NCI-H524 (cell line): Measurements from ENCODE around the gene NALCN.
"Not testable (repeated sequence)": the region's sequence is repeated elsewhere in the genome, so short reads cannot be mapped to it uniquely, and the experiment has no call there.

Experiments
- DNase-seq, 2 experiments: peaks; one replicate each; lab custom pipeline; 2025; lab: John Stamatoyannopoulos, UW

The NALCN gene

DNA sequence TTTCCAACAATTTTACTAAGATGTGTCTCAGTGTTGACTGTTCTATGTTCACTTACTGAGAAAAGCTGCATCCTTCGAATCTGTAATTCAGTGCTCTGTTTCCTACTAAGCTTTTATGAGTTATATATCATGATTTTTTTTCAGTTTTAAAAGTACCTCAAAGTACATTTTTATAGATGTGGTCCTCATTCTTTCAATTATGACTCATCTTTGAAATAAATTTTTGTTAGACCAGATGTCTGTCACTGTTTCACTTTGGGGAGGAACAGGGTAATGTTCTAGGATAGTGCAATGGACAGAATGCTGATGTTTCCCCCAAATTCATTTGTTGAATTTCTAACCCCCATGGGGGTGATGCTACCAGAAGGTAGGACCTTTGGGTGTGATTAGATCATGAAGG is 74.8 kb downstream of the NALCN start:
- no peak for DNase-seq

DNA sequence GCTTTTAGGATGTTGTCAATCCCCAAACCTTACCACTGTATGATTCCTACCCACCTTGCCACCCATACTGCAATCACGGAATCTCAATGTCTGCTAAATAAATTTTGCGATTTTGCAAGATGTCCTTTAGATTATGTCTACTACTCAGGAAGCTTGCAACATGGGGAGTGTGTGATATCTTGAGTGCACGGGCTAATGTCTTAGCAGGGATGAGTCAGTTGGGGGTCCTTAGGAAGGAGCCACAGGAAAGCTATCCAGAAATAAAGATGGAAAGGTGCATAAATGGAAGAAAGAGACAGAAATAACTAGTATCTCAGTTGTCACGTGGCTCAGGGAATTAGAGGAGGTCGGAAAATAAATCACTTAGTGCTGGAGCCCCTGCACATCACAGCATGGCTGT is 77.1 kb downstream of the NALCN start:
- no peak for DNase-seq

DNA sequence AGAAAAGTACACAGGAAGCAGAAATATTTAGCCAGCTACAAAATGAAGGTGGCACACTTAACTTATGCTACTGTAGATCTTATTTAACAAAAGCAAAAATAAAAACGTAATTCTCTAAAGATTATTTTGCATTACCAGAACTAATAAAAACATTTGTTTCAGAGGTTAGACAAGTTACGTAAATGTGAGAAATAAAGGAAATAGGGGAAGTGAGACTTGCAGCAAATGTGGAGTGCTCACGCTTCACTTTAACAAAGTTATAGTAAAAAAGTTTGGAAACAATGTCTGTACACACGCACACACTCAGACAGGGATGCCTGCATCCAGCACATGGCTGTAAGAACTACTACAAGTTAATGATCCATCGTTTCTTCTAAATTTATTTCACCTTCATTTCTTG is 83.7 kb downstream of the NALCN start:
- no peak for DNase-seq

DNA sequence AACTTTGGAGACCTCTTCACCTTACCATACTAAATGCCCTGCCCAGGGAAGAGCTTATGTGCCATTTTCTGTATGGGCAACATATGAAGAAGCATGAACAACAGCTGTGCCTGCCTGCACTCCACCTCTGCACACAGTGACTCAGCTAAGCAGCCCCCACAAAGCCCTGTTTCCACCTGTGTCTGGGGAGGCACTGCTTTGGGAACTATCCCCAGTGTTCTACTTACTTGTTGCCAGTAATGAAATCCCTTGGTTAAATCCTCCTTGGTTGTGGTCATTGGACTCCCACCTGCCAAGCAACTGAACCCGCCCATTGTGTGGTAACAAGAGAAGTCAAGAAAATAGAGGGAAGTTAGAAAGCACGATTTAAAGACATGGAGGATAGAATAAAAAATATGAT is 84.6 kb downstream of the NALCN start:
- DNase-seq, result no peak

DNA sequence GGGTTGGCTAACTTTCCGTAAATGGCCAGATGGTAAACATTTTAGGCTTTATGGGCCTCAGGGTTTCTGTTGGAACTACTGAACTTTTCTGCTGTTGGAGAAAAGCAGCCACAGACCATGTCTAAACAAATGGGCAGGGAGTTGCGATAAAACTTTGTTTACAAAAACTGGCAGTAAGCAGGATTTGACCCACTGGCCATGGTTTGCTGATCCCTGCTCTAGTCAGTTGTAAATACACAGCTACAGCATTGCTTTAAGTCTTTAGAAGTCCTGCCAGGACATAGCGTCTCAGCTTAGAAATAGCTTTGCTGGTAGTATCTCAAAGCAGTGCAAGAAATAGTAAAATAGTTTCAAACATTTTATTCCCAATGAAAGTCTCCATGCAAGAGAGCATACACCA is 88.4 kb downstream of the NALCN start:
- DNase-seq, result no peak

DNA sequence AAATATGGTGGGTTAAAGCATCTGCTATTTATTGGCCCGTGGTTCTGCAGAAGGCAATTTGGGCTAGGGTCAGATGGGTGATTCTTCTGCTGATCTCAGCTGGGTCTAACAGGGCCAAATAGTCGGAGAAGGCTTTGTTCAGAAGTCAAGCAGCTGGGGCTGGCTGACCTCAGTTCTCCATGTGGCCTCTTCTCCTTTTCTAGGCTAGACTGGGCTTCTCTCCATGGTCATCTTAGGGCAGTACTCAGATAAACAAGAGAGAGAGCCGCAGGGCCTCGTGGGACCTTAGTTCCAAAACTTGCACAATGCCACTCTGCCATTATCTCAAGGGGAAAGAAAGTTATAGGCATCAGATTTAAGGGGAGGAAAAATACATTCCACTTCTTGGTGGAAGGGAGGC is 89.6 kb downstream of the NALCN start:
- DNase-seq, result no peak

DNA sequence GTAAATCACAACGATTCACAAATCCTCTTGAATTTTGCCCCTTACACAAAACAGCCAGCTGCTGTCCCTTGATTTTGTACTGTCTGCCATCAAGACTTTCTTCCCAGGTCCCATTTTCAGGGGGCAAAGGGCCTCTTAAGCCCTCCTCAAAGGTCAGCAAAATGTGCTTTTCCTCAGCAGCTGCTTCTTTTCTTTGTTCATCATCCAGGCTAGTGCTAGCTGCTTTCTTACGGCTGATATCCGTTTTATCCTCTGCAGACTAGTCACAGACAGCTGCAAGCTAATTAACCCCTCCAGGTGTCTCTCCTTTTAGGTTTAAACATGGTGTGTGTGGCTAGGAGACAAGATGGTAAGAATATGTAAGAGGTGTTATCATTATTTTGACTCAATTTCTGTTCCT is 90.9 kb downstream of the NALCN start:
- DNase-seq, result peak; percentile 74 to 88

DNA sequence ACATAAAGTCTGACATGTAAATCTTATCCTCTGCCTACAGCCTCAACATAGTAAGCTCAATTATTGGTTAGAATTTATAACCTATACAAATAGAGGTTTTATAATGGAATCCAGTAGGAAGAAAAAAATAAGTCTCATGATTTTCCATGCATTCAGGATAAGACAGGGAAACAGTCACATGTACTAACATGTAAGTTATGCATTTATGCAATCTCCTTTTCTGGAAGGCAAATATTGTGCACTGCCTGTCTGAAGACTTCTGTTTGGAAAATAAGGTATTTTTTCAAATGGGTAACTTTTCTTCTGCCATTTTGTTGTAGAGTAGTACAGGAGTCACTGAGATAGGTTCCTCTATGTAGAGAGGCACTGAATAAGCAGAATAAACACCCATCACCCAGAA is 92.7 kb downstream of the NALCN start:
- DNase-seq, result no peak

DNA sequence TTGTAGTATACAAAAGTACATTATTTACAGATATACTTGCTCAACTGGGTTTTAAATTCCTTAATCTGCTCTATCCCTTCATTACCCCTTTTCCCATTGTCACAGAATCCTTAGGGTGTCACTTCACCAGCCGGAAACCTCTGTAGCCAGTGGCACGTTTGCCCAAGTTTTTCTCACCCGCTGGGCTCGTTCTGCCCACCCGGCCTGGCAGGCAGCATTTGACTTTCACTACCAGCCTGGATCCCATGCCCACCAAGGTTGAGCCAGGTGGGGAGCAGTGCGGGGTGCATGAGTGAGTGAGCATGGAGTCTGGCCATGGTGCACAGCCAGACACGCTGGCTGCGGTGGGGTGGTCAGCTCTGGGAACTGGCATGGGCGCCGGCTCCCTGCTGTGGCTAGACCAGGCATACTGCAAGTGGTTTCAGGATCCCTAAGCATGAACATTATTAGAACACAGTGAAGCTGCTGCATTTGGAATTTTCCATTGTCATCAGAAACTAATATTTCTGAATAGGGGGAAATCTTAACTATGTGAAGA is 98.3 kb downstream of the NALCN start:
- no peak for DNase-seq

DNA sequence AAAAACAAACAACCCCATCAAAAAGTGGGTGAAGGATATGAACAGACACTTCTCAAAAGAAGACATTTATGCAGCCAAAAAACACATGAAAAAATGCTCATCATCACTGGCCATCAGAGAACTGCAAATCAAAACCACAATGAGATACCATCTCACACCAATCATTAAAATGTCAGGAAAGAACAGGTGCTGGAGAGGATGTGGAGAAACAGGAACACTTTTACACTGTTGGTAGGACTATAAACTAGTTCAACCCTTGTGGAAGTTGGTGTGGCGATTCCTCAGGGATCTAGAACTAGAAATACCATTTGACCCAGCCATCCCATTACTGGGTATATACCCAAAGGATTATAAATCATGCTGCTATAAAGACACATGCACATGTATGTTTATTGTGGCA is 102.8 kb downstream of the NALCN start:
- not testable (repeated sequence) for DNase-seq

DNA sequence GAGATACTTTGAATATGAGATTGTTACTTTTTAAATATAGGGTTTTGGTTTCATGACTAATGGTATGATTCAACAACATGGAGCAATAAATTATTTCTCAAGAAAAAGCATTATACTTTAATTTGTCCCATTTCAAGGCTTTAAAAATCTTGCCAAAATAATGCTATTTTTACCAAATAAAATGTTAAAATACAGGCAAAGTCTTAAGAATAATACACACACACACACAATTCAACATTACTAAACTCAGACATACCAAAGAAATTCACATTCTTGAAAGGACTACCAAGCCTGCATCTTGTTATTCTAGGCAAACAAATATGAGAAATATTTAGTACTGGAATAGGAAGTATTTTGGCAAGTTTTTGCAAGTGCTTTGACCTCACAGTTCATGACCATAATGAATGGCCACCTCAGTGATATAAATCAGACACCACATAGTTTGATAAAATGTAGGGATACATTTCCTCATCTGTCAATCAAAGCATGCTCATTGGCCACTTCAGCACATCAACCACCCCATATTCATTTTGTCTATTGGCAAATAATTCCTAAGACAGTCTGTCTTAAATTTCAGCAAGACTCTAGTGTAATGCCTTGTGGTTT is 107.2 kb downstream of the NALCN start:
- no peak for DNase-seq

DNA sequence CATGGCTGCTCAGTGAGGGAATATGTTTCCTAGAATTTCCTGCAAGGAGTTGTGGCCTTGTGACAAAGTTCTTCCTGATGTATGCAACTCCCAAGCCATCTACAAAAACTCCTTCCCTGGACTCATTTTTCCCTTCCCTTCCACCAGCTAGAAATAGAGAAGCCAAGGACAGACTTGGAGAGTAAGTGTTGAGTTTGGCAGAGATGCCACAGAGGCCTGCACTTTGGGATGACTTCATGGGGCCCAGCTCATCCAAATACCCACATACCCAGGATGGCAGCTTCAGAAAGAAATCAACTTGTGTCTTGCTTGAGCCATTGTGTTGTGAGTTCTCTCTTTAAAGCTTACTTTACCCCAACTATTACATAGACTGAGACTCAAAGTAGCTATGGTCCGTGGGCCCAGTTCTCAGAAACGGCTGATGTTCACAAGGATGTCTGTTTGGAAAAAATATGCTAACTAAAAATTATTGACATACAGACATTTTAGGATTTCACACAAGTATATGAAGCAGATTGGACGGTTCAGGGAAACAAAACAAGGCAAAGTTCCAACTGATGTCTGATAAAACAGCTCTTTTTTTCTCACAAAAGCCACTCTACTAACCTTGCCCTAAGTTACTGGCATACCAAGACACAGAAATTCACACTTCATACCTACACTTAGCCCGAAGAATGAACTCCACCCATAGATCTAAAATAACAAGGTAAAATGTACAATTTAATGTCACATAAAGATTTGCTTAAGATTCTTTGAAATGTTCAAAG is 107.9 kb downstream of the NALCN start:
- DNase-seq, result no peak

DNA sequence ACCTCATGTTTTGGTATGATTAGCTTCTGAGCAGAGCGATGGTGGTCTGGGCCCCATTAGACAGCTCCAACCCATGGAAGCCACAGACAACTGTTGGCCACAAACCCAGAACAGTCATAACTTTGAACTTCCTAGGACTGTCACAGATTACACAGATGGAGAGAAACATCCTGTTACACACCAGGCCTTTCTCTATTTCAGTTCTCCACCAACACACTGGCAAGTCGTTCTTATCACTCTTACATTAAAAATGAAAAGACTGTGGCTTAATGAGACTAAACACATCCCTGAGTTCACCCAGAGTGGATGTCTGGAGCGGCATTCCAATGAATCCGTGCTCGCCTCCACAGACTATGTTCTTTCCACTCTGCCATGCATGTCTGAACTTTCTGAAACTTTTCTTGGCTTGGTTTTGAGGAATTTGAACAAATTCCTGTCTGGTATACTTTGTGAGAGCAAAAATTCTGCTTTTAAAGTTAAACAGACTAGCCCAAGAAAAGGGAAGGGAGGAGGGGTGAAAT is 109.1 kb downstream of the NALCN start:
- DNase-seq, result no peak

DNA sequence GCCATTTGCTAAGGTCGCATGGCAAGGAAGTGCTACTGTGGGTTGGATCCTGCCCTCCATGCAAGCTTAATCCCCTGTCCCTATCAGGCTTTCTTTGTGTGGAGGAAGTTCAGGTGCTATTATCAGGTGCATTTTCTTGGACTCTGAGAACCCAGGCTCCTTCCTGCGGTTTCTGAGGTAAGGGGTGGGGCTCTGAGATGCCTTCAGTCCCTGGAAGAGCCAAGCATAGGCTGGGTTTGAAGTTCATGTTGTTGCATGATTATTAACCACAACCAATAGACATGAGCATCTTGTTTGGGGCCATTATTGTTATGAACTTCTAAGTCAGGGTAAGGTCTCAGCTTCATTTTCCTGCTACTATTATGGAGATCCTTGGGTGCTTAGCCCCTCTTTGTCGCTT is 109.5 kb downstream of the NALCN start:
- no peak for DNase-seq

DNA sequence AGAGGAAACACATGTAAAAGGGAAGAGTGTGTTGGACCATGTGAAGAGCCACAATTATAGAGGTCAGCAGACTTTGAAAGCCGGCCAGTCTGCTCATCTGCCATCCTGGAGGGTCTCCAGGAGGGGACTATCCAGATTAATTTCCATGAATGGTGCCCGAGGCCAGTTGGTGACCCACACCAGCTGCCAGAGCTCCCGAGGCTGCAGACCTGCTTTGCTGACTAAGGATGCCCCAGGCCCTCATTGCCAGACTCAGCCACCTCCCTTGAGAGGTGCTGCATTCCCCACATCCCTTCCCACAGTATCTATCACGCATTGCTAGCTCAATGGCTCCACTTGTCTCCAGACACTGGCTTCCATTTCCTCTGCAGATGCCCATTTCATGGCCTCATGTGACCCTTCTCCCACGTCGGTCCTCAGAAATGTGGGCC is 110.3 kb downstream of the NALCN start:
- DNase-seq, result no peak

DNA sequence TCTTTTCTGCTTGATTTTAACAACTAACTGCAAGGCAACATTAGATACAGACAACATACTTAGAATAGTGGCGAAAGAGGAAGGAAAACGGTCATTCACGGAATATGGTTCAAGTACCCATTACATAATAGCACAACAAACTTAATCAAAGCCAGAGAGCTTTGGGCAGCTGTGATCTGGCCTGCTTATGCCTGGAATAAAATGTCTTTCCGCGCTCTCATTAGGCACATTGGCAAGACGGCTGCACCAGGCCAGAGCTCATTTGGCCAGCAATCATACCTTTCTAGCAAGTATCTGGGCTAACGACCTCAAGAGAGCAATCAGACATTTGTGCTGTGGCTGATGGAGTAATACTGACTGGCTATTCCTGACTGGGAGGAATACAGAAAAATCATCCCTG is 112.8 kb downstream of the NALCN start:
- DNase-seq, result no peak

DNA sequence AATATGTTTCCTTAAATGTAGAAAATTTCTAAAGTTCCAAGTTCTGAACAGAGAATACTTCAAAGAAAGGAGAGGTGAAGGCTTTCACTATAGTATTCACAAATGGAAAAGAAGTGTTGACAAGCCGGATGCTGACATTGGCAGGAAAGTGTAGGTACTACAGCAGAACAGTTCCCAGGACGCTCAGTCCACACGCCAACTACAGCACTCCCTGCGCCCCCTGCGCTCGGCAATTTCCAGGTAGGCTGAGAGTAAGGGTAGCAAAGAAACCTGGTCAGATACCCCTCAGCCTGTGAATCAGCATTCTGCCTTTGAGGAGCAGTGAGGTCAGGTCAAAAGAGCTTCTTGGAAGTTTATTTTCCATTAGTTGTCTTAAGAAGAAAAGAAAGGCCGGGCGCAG is 115.3 kb downstream of the NALCN start:
- no peak for DNase-seq

DNA sequence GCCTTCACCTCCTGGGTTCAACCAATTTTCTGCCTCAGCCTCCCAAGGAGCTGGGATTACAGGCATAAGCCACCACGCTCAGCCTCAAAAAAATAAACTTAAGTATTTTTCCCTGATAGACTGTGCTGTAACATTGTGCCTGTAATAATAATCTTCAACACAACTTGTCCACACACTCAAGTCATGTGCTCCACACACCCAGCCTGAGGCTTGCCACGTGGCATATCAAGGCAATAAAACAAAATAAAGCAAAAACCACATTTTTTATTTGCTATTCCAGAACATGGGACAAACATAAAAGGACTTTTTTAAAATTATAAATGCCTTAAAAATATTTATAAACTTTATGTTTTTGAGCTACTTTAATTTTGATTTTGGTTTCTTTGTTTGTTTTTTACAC is 115.8 kb downstream of the NALCN start:
- DNase-seq, result no peak

DNA sequence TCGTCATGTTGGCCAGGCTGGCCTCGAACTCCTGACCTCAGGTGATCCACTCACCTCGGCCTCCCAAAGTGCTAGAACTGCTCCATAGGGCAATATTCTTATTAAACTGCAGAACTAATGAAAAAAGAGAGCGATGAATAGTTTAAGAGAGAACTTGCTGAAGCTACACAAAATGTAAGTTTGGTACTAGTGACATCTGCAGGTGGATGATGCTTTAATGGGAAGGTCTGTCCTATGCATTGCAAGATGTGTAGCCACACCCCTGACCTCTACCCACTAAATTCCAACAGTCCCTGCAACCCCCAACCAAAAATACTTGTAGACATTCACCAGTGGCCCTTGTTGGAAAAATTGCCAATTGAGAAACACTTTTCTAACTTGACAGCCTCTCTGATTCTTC is 117.8 kb downstream of the NALCN start:
- peak in 1 of 2 experiments; percentile 23 for DNase-seq

DNA sequence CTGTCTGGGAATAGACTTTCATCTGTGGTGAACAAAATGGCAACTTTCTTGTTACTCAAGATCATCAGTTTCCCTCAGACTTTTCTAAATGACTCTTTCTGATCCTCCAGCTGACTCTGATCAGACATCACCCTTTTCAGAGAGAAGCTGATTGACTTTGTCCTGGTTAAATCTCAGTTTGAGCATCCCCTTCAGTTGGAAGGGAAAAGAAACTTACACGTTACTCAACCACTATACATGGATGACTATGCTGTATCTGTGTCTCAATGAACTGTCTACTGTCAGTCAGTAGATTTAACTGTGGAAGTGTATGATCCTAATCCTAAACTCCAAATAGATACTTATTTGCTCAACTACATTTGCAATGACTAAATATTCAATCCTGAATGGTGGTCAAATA is 118.5 kb downstream of the NALCN start:
- no peak for DNase-seq

DNA sequence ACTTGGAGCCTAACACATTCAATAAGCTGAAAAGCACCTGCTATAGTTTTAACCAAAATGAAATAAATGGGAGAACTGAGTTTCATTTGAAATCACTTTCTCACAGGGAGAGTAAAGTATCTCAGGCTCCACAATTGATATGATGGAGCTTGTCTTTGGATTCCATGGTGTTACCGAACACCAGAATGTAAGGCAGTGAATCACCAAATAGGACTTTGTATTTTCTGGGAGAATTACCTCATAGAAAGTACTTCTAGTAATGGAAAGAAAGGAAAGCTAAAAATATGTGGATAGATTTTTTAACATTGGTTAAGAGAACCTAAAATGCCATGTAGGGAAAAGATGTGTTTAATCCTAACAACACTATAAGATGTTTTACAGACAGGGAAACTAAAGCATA is 123.6 kb downstream of the NALCN start:
- DNase-seq, result no peak

DNA sequence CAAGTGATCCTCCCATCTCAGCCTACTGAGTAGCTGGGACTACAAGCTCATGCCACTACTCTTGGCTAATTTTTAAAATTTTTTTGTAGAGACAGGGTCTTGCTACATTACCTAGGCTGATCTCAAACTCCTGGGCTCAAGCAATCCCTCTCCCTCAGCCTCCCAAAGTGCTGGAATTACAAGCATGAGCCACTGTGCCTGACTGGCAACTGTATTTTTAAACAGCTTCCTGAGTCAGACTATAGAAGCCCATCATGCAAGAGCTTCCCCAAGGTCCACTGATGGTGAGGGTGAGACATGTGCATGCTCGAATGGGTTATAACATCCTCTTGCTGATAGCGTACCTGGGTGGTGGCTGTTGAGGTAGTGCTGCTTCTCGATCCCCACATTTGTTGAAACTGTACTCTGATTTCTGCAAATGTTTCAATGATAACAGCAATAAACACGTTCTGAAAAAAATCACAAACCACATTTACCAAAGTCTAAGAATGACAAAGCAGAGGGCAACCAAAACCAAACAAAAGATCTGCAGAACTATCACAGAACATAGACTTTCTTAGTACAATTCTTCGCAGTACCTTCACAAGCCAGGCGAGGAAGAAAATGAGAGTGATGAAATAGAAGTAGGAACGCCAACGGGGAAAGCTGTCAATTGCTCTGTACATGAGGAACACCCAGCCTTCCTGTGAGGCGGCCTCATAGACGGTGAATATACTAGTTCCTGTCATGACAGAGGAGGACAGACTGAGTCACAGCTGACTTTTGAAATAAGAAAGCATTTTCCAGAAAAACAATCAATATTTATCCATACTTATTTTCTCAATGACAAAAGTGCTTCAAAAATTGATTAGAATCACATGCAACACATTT is 124.4 kb downstream of the NALCN start:
- DNase-seq, result no peak

DNA sequence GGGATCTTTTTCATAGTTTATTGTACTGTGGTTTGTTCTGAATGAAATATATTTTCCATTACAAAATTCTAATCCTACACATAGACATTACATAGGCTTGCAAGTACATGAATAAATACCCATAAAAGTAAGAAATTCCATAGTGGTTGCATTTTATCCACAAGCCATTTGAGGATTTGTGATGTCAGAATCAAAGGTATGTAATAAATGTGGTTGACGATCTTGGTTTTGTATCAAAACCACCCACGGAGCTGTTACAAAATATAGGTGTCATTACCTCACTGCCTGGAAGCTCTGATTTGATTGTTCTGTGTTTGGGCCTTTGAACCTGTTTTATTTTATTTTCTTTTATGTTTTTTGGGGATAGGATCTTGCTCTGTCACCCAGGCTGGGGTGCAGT is 125.1 kb downstream of the NALCN start:
- DNase-seq, result no peak
